ENCODE results near the gene ZNF407.

The ZNF407 gene

DNA sequence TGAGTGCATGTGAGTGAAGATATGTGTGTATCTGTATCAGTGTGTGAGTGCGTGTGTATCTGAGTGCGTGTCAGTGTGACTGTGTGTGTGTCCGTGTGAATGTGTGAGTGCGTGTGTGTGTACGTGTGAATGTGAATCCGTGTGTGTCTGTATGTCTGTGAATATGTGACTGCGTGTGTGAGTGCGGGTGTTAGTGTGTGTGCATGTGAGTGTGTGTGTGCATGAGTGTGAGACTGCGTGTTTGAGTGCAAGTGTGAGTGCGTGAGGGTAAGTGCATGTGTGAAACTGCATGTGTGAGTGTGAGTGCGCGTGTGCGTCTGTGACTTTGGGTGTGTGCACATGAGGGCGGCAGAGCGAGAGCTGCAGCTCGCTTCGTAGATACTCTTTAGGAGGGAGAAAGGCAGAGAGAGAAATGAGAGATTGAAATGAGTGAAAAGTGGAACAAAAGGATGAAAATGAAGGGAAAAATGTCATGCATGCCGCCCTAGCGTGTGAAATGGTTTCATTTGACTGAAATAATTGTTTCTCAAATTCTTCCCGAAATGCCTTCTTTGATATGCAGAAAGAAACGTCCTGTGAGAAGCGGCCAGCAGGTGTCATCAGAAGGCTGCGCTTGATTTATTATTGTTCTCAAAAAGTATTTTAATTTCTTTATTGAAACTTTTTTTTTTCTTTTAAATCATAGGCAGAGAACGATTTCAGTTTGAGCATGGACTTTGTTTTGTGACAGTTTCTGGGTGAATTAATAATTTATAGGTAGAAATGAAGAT is 25.6 kb downstream of the ZNF407 start:
- H3K4me3 ChIP-seq (replicated peaks; ENCODE audit: insufficient read depth, low read length) = no peak overlapping the region
- no peak for TF ChIP-seq SPI1 (IDR thresholded peaks at IDR 0.05; ENCODE audit: borderline replicate concordance, low read depth)
- TF ChIP-seq, protein P1, sequence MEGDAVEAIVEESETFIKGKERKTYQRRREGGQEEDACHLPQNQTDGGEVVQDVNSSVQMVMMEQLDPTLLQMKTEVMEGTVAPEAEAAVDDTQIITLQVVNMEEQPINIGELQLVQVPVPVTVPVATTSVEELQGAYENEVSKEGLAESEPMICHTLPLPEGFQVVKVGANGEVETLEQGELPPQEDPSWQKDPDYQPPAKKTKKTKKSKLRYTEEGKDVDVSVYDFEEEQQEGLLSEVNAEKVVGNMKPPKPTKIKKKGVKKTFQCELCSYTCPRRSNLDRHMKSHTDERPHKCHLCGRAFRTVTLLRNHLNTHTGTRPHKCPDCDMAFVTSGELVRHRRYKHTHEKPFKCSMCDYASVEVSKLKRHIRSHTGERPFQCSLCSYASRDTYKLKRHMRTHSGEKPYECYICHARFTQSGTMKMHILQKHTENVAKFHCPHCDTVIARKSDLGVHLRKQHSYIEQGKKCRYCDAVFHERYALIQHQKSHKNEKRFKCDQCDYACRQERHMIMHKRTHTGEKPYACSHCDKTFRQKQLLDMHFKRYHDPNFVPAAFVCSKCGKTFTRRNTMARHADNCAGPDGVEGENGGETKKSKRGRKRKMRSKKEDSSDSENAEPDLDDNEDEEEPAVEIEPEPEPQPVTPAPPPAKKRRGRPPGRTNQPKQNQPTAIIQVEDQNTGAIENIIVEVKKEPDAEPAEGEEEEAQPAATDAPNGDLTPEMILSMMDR (IDR thresholded peaks at IDR 0.05; ENCODE audit: insufficient read depth, low read length) = peak; percentile 16
- TF ChIP-seq POLR2AphosphoS5 (IDR thresholded peaks at IDR 0.05; ENCODE audit: low read depth) = no peak
- TF ChIP-seq GABPA (IDR thresholded peaks at IDR 0.05; ENCODE audit: low read depth) = no peak
- TF ChIP-seq, protein P2, sequence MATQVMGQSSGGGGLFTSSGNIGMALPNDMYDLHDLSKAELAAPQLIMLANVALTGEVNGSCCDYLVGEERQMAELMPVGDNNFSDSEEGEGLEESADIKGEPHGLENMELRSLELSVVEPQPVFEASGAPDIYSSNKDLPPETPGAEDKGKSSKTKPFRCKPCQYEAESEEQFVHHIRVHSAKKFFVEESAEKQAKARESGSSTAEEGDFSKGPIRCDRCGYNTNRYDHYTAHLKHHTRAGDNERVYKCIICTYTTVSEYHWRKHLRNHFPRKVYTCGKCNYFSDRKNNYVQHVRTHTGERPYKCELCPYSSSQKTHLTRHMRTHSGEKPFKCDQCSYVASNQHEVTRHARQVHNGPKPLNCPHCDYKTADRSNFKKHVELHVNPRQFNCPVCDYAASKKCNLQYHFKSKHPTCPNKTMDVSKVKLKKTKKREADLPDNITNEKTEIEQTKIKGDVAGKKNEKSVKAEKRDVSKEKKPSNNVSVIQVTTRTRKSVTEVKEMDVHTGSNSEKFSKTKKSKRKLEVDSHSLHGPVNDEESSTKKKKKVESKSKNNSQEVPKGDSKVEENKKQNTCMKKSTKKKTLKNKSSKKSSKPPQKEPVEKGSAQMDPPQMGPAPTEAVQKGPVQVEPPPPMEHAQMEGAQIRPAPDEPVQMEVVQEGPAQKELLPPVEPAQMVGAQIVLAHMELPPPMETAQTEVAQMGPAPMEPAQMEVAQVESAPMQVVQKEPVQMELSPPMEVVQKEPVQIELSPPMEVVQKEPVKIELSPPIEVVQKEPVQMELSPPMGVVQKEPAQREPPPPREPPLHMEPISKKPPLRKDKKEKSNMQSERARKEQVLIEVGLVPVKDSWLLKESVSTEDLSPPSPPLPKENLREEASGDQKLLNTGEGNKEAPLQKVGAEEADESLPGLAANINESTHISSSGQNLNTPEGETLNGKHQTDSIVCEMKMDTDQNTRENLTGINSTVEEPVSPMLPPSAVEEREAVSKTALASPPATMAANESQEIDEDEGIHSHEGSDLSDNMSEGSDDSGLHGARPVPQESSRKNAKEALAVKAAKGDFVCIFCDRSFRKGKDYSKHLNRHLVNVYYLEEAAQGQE (IDR thresholded peaks at IDR 0.05; ENCODE audit: insufficient replicate concordance, low read depth) = no peak
- H3K27ac ChIP-seq (replicated peaks) = no peak overlapping the region

DNA sequence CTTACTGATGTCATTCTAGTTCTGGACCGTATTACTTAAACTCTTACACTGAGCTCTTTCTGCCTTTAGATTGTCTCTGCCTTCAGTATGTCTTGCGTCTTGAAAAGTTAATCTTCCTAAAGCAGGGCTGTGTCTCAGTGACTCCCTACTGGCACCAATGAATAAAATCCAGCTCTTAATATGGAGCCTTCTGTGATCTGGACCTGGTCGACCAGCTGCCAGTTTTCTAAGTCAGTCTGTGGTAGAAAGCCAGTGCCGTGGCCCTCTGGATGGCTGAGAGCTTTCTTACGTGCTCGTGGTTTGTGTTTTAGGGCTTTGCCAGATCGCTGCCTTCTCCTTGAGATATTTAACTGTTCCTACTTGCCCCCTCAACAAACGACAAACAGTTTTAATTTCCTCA is 26.8 kb downstream of the ZNF407 start:
- Histone ChIP-seq H3K27me3 (ENCODE audit: insufficient read depth, poor library complexity, severe bottlenecking) (no peaks in the 10 kb centered on the region), H3K27ac (replicated peaks) (no peak overlapping the region), H3K4me3 (replicated peaks; ENCODE audit: insufficient read depth, low read length) (no peak overlapping the region)
- no peak for DNase-seq (ENCODE audit: low read depth in 1 of 2, low spot score in 1 of 2)
- TF ChIP-seq, protein P2 (IDR thresholded peaks at IDR 0.05; ENCODE audit: insufficient replicate concordance, low read depth) = no peak
- TF ChIP-seq SPI1 (IDR thresholded peaks at IDR 0.05; ENCODE audit: borderline replicate concordance, low read depth) (no peak), GABPA (IDR thresholded peaks at IDR 0.05; ENCODE audit: low read depth) (no peak), POLR2AphosphoS5 (IDR thresholded peaks at IDR 0.05; ENCODE audit: low read depth) (no peak)
- TF ChIP-seq, protein P1 (IDR thresholded peaks at IDR 0.05; ENCODE audit: insufficient read depth, low read length) = no peak

More for the DNA sequence above, 25.6 kb downstream of the ZNF407 start:
- no peak for DNase-seq (ENCODE audit: low read depth in 1 of 2, low spot score in 1 of 2)
- H3K27me3 ChIP-seq (ENCODE audit: insufficient read depth, poor library complexity, severe bottlenecking) = no peaks in the 10 kb centered on the region

DNA sequence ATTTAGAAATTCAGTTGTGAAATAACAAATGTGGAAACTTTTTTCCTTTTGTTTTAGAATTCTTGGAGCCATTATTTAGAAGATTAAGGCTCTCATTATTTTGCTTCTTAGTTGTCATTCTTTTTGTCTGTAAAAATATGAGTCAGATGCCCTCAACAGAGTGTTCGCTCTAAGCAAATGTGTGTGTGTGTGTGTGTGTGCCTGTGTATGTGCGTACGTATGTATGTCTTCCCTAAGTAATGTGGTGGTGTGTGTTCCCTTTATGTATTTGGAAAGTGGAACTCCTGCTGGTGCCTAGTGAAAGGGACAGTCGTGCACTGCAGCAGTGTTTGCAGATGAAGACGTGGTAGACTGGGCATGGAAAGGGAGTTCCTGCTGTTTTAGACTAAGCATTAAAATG is 27.5 kb downstream of the ZNF407 start:
- no peak overlapping the region for H3K27ac ChIP-seq (replicated peaks)
- H3K4me3 ChIP-seq (replicated peaks; ENCODE audit: insufficient read depth, low read length) = no peak overlapping the region
- no peak for DNase-seq (ENCODE audit: low read depth in 1 of 2, low spot score in 1 of 2)
- TF ChIP-seq, protein P2 (IDR thresholded peaks at IDR 0.05; ENCODE audit: insufficient replicate concordance, low read depth) = no peak
- TF ChIP-seq POLR2AphosphoS5 (IDR thresholded peaks at IDR 0.05; ENCODE audit: low read depth) (no peak), GABPA (IDR thresholded peaks at IDR 0.05; ENCODE audit: low read depth) (no peak), SPI1 (IDR thresholded peaks at IDR 0.05; ENCODE audit: borderline replicate concordance, low read depth) (no peak)
- TF ChIP-seq, protein P1 (IDR thresholded peaks at IDR 0.05; ENCODE audit: insufficient read depth, low read length) = no peak
- no peaks in the 10 kb centered on the region for H3K27me3 ChIP-seq (ENCODE audit: insufficient read depth, poor library complexity, severe bottlenecking)
